Upper lobe of right lung (tissue), 1 donor: ENCODE data around the gene SCAF8. TPM values are rescaled to one million over a fixed set of nuclear protein-coding genes. Genes with fewer than 3 reads are reported as not detected.

Source experiments
- ATAC-seq: fragments of 200-7000 bp; cut with Tn5 transposase; one replicate; pipeline ENCODE4 v1.9.1; 2020; ENCODE audit warnings: mild to moderate bottlenecking, moderate library complexity
- DNase-seq: peaks from one replicate; pipeline ENCODE4 v3.0.0-alpha.2; 2020
- H3K27ac ChIP-seq: fragments of 200-600 bp; one replicate; pipeline ENCODE4 v1.8.0; 2022
- H3K27me3 ChIP-seq: fragments of 200-600 bp; one replicate; pipeline ENCODE4 v1.8.0; 2022; ENCODE audit warnings: mild to moderate bottlenecking
- H3K36me3 ChIP-seq: fragments of 200-600 bp; one replicate; pipeline ENCODE4 v1.8.0; 2022
- H3K4me1 ChIP-seq: fragments of 200-600 bp; one replicate; pipeline ENCODE4 v1.8.0; 2022
- H3K4me3 ChIP-seq: fragments of 200-600 bp; one replicate; pipeline ENCODE4 v1.8.0; 2022; ENCODE audit warnings: mild to moderate bottlenecking
- H3K9me3 ChIP-seq: fragments of 200-600 bp; one replicate; pipeline ENCODE4 v1.8.0; 2022
- CTCF ChIP-seq: fragments of 200-600 bp; IDR thresholded peaks from one replicate; pipeline ENCODE4 v1.8.0; 2022; ENCODE audit warnings: antibody characterized with exemption
- intact Hi-C: fragments of 100-400 bp; cut with DNase I; formaldehyde crosslinking; loops from one replicate; pipeline ENCODE4 v1.11.0; 2022
- total RNA-seq: library from RNA; stranded (reverse); fragmentation: NEBNext Ultra II Directional; extraction: Animal tissue kit (Norgen Biotek cat#: 25700); gene quantifications from one replicate; pipeline ENCODE4 v1.2.1, GENCODE V29; 2021
- donor health status: DM: no; HTN: yes; CAD: no; lungs with severe emphysema.

The SCAF8 gene
- total RNA-seq, 1 donor from 2014 or later: 38.8 TPM

GRCh38 chr6:154726887-154727286 is 6.3 kb upstream of the SCAF8 start:
- Histone ChIP-seq H3K4me1 (no peaks in the 10 kb centered on the region), H3K27ac (no peak overlapping the region), H3K4me3 (no peak overlapping the region), H3K9me3 (no peaks in the 10 kb centered on the region), H3K36me3 (no peaks in the 10 kb centered on the region), H3K27me3 (no peaks in the 10 kb centered on the region)
- no peak for TF ChIP-seq CTCF
- DNase-seq: no peak
- ATAC-seq: no peak
- intact Hi-C loops: no loop called here

GRCh38 chr6:154731296-154732218 is 1.7 kb upstream of the SCAF8 start:
- no peak overlapping the region for H3K27ac ChIP-seq
- peaks cover 28% of the 10 kb centered on the region for H3K4me1 ChIP-seq
- intact Hi-C loops: no loop called here
- no peak for ATAC-seq
- no peak for DNase-seq
- no peaks in the 10 kb centered on the region for H3K27me3 ChIP-seq
- no peak overlapping the region for H3K4me3 ChIP-seq
- no peaks in the 10 kb centered on the region for H3K36me3 ChIP-seq
- no peak for TF ChIP-seq CTCF
- no peaks in the 10 kb centered on the region for H3K9me3 ChIP-seq

- TF ChIP-seq CTCF: no peak
- peaks cover 39% of the 10 kb centered on the region for H3K4me1 ChIP-seq
- H3K9me3 ChIP-seq: no peaks in the 10 kb centered on the region
- H3K36me3 ChIP-seq: no peaks in the 10 kb centered on the region
- H3K27ac ChIP-seq: peak overlapping the region; percentile 100
- H3K4me3 ChIP-seq: peak overlapping the region; percentile 99
- intact Hi-C loops: no loop called here
- H3K27me3 ChIP-seq: no peaks in the 10 kb centered on the region
- peak; percentile 69 for DNase-seq
- no peak for ATAC-seq
Measured at GRCh38 chr6:154732538-154733182, 556 bp upstream of the SCAF8 start.

- peaks cover 48% of the 10 kb centered on the region for H3K4me1 ChIP-seq
- no peak for TF ChIP-seq CTCF
- H3K9me3 ChIP-seq: no peaks in the 10 kb centered on the region
- H3K4me3 ChIP-seq: peak overlapping the region; percentile 99
- no peaks in the 10 kb centered on the region for H3K36me3 ChIP-seq
- peak; percentile 96 for ATAC-seq
- DNase-seq: peak; percentile 98
- peak overlapping the region; percentile 100 for H3K27ac ChIP-seq
- H3K27me3 ChIP-seq: no peaks in the 10 kb centered on the region
- intact Hi-C loops: no loop called here
Measured at GRCh38 chr6:154733626-154734382, 588 bp downstream of the SCAF8 start.

GRCh38 chr6:154736618-154737259 is 3.5 kb downstream of the SCAF8 start:
- H3K27me3 ChIP-seq: no peaks in the 10 kb centered on the region
- H3K9me3 ChIP-seq: no peaks in the 10 kb centered on the region
- peaks cover 66% of the 10 kb centered on the region for H3K4me1 ChIP-seq
- no peak overlapping the region for H3K27ac ChIP-seq
- peaks cover 1% of the 10 kb centered on the region for H3K36me3 ChIP-seq
- intact Hi-C loops: no loop called here
- DNase-seq: no peak
- TF ChIP-seq CTCF: no peak
- H3K4me3 ChIP-seq: no peak overlapping the region
- ATAC-seq: no peak
